ENCODE measurements around the gene ANKRD11. TPM values are rescaled to one million over a fixed set of nuclear protein-coding genes. Genes with fewer than 3 reads are reported as not detected.

Gene ANKRD11
- total and polyA plus RNA-seq, 2 donors (not counting 3 experiments of a cell fraction or from before 2014, with no cell fraction given), result 55.8 to 191 TPM

- Histone ChIP-seq H3K36me3 (ENCODE audit: control insufficient read depth in 2 of 2, extremely low read depth in 1 of 2, insufficient read depth in 2 of 2, low read length in 2 of 2) (no peaks in the 10 kb centered on the region), H3K79me2 (ENCODE audit: control insufficient read depth, insufficient read depth, low read length) (peaks cover 97% of the 10 kb centered on the region), H3K4me2 (ENCODE audit: insufficient read depth, low read length) (no peak overlapping the region), H3K9me1 (replicated peaks; ENCODE audit: control insufficient read depth, extremely low read depth, insufficient read depth, low read length) (no peaks in the 10 kb centered on the region), H3K9me3 (replicated peaks; ENCODE audit: control insufficient read depth, insufficient read depth, low read length) (no peaks in the 10 kb centered on the region), H3K27ac (ENCODE audit: insufficient read depth, low read depth, low read length) (no peak overlapping the region), H2AFZ (ENCODE audit: low read depth, low read length) (no peak overlapping the region), H3K9ac (replicated peaks; ENCODE audit: extremely low read depth, insufficient read depth, low read length) (no peak overlapping the region), H3K4me1 (ENCODE audit: control insufficient read depth, extremely low read depth, insufficient read depth, low read length) (peaks cover 36% of the 10 kb centered on the region), H3K4me3 (replicated peaks in 1 of 3; ENCODE audit: insufficient read depth in 1 of 3, low read depth in 1 of 3, low read length in 3 of 3) (no peak overlapping the region), H4K20me1 (replicated peaks; ENCODE audit: control insufficient read depth, extremely low read depth, insufficient read depth, low read length) (peaks cover 5% of the 10 kb centered on the region), H3K27me3 (ENCODE audit: control insufficient read depth in 2 of 2, insufficient read depth in 2 of 2, low read length in 2 of 2) (no peaks in the 10 kb centered on the region)
- TF ChIP-seq JUN (IDR thresholded peaks at IDR 0.05; ENCODE audit: borderline replicate concordance, insufficient read depth, insufficient read length, low read depth), result no peak
- TF ChIP-seq FOS (IDR thresholded peaks at IDR 0.05; ENCODE audit: borderline replicate concordance, insufficient read depth, low read length), result no peak
- TF ChIP-seq MAX (IDR thresholded peaks at IDR 0.05; ENCODE audit: insufficient read depth, insufficient read length), result no peak
- no peak for TF ChIP-seq EZH2 (IDR thresholded peaks at IDR 0.05; ENCODE audit: borderline replicate concordance, low read depth, low read length, severe bottlenecking)
- TF ChIP-seq GATA2 (IDR thresholded peaks at IDR 0.05; ENCODE audit: insufficient read depth, insufficient read length, low read depth, low read length), result no peak
- TF ChIP-seq MYC (IDR thresholded peaks at IDR 0.05; ENCODE audit: low read depth, low read length), result no peak
- TF ChIP-seq CTCF (IDR thresholded peaks at IDR 0.05; ENCODE audit: extremely low read depth in 1 of 2, insufficient read depth in 1 of 2, low read depth in 1 of 2, low read length in 2 of 2), result no peak
- no peak for TF ChIP-seq POLR2A (IDR thresholded peaks at IDR 0.05; ENCODE audit: low read depth, low read length)
- TF ChIP-seq POLR2AphosphoS5 (IDR thresholded peaks at IDR 0.05; ENCODE audit: insufficient read depth, low read depth, low read length), result no peak
- POLR2A ChIA-PET, result no interaction called here
- no peak for DNase-seq (ENCODE audit: low read depth, low spot score)
- intact Hi-C loops (cut with micrococcal nuclease), result no loop called here
- BruUV-seq (replicated peaks), result no TSS peak
- no peak for FAIRE-seq
- dilution Hi-C loops (cut with MboI; ENCODE audit: extremely low pct_ligation_motif_present, low sequenced_read_pairs), result no loop called here
- CTCF ChIA-PET, result no interaction called here
Measured at GRCh38 chr16:89337965-89338364, 152.4 kb downstream of the ANKRD11 start.
